ENCODE results near the gene ULK4.
A peak's percentile ranks its signal among the peaks of the same experiment; 100 is the strongest.
"Not testable (repeated sequence)": the region's sequence is repeated elsewhere in the genome, so short reads cannot be mapped to it uniquely, and the experiment has no call there.

ULK4 gene

GRCh38 chr3:41961751-41962679, at the start of gene ULK4:
ULK4 (minus strand) TSS chr3:41962103; CDS start chr3:41954759, 7,344 bp downstream.
- DNase-seq (ENCODE audit: low read depth, low spot score): peak; percentile 98

GRCh38 chr3:42010530-42010929, 48.6 kb upstream of the ULK4 start:
- no peak for DNase-seq (ENCODE audit: low read depth, low spot score)

- DNase-seq (ENCODE audit: low read depth, low spot score): no peak
Measured at GRCh38 chr3:42009456-42009855, 47.6 kb upstream of the ULK4 start.

GRCh38 chr3:42007785-42008184, 45.9 kb upstream of the ULK4 start:
- DNase-seq (ENCODE audit: low read depth, low spot score): no peak

GRCh38 chr3:42005401-42005800, 43.5 kb upstream of the ULK4 start:
- DNase-seq (ENCODE audit: low read depth, low spot score): no peak

GRCh38 chr3:42002790-42003189, 40.9 kb upstream of the ULK4 start:
- no peak for DNase-seq (ENCODE audit: low read depth, low spot score)

- DNase-seq (ENCODE audit: low read depth, low spot score): no peak
Measured at GRCh38 chr3:42001777-42002176, 39.9 kb upstream of the ULK4 start.

GRCh38 chr3:41999909-42000308, 38.0 kb upstream of the ULK4 start:
- no peak for DNase-seq (ENCODE audit: low read depth, low spot score)

GRCh38 chr3:41997702-41998550, 36.0 kb upstream of the ULK4 start:
- DNase-seq (ENCODE audit: low read depth, low spot score): no peak

GRCh38 chr3:41991437-41991836, 29.5 kb upstream of the ULK4 start:
- no peak for DNase-seq (ENCODE audit: low read depth, low spot score)

- DNase-seq (ENCODE audit: low read depth, low spot score): no peak
Measured at GRCh38 chr3:41989518-41989917, 27.6 kb upstream of the ULK4 start.

- DNase-seq (ENCODE audit: low read depth, low spot score): no peak
Measured at GRCh38 chr3:41987627-41988026, 25.7 kb upstream of the ULK4 start.

- no peak for DNase-seq (ENCODE audit: low read depth, low spot score)
Measured at GRCh38 chr3:41986561-41986960, 24.7 kb upstream of the ULK4 start.

GRCh38 chr3:41985018-41985417, 23.1 kb upstream of the ULK4 start:
- no peak for DNase-seq (ENCODE audit: low read depth, low spot score)

GRCh38 chr3:41983091-41983490, 21.2 kb upstream of the ULK4 start:
- DNase-seq (ENCODE audit: low read depth, low spot score): not testable (repeated sequence)

GRCh38 chr3:41977401-41977800, 15.5 kb upstream of the ULK4 start:
- DNase-seq (ENCODE audit: low read depth, low spot score): not testable (repeated sequence)

- no peak for DNase-seq (ENCODE audit: low read depth, low spot score)
Measured at GRCh38 chr3:41975416-41976103, 13.7 kb upstream of the ULK4 start.

GRCh38 chr3:41974223-41974622, 12.3 kb upstream of the ULK4 start:
- DNase-seq (ENCODE audit: low read depth, low spot score): no peak

- no peak for DNase-seq (ENCODE audit: low read depth, low spot score)
Measured at GRCh38 chr3:41972802-41973201, 10.9 kb upstream of the ULK4 start.

- DNase-seq (ENCODE audit: low read depth, low spot score): no peak
Measured at GRCh38 chr3:41966206-41966605, 4.3 kb upstream of the ULK4 start.

GRCh38 chr3:41963823-41964222, 1.9 kb upstream of the ULK4 start:
- DNase-seq (ENCODE audit: low read depth, low spot score): no peak
